OCI-LY3 (cell line): ENCODE data around the gene SLC2A8.

Source experiments
- EZH2phosphoT487 ChIP-seq: fragments of 200-600 bp; shearing (Covaris generic); IDR thresholded peaks from 2 replicates; pipeline ENCODE4 v1.6.1; 2018; ENCODE audit warnings: antibody characterized with exemption, mixed run types, low read depth
- TF ChIP-seq, protein P1 (sequence below): fragments of 200-600, 300-600 bp; sonication (generic); IDR thresholded peaks from 2 replicates; pipeline ENCODE4 v1.5.1; 2014; ENCODE audit warnings: antibody characterized with exemption, low read length, low read depth

GRCh38 chr9:127386249-127386648 lies 10.7 kb upstream of the SLC2A8 start:
- TF ChIP-seq, protein P1, sequence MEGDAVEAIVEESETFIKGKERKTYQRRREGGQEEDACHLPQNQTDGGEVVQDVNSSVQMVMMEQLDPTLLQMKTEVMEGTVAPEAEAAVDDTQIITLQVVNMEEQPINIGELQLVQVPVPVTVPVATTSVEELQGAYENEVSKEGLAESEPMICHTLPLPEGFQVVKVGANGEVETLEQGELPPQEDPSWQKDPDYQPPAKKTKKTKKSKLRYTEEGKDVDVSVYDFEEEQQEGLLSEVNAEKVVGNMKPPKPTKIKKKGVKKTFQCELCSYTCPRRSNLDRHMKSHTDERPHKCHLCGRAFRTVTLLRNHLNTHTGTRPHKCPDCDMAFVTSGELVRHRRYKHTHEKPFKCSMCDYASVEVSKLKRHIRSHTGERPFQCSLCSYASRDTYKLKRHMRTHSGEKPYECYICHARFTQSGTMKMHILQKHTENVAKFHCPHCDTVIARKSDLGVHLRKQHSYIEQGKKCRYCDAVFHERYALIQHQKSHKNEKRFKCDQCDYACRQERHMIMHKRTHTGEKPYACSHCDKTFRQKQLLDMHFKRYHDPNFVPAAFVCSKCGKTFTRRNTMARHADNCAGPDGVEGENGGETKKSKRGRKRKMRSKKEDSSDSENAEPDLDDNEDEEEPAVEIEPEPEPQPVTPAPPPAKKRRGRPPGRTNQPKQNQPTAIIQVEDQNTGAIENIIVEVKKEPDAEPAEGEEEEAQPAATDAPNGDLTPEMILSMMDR, result no peak
- no peak for TF ChIP-seq EZH2phosphoT487
